HCT116 (cell line): ENCODE measurements around the gene C1R. TPM values are rescaled to one million over a fixed set of nuclear protein-coding genes. Genes with fewer than 3 reads are reported as not detected.

ENCODE experiments used
- ATF3 ChIP-seq: IDR thresholded peaks from 2 replicates; pipeline ENCODE4 v1.6.1; 2012
- CTCF ChIP-seq, 3 experiments: fragments of 200-600 bp in 1 of 3; sonication (generic) in 1 of 3; IDR thresholded peaks in 2 of 3; conservative IDR thresholded peaks in 1 of 3; 2 replicates each; pipeline ENCODE4 v1.5.1; 2012 to 2017; ENCODE audit warnings: low read depth in 2 of 3, low read length in 2 of 3, antibody characterized with exemption in 1 of 3, borderline replicate concordance in 1 of 3, control low read depth in 1 of 3, mild to moderate bottlenecking in 1 of 3, mixed read lengths in 1 of 3, mixed run types in 1 of 3, moderate library complexity in 1 of 3; ENCODE audit not compliant: insufficient read depth in 1 of 3
- EZH2phosphoT487 ChIP-seq: fragments of 200-600 bp; IDR thresholded peaks from 2 replicates; pipeline ENCODE4 v1.6.1; 2018; ENCODE audit warnings: antibody characterized with exemption, borderline replicate concordance
- POLR2A ChIP-seq: IDR thresholded peaks from 2 replicates; pipeline ENCODE4 v1.7.0; 2011; ENCODE audit warnings: borderline replicate concordance; ENCODE audit not compliant: insufficient read depth, insufficient read length; ENCODE audit errors: extremely low read depth
- SIN3A ChIP-seq: IDR thresholded peaks from 2 replicates; pipeline ENCODE4 v1.6.1; 2012; ENCODE audit warnings: low read depth
- SP1 ChIP-seq: IDR thresholded peaks from 2 replicates; pipeline ENCODE4 v1.6.1; 2012; ENCODE audit warnings: low read depth
- YY1 ChIP-seq: IDR thresholded peaks from 2 replicates; pipeline ENCODE4 v1.6.1; 2011; ENCODE audit warnings: low read length, low read depth, moderate library complexity, mild to moderate bottlenecking; ENCODE audit not compliant: insufficient replicate concordance; ENCODE audit errors: extremely low read depth
- ZBTB33 ChIP-seq: IDR thresholded peaks from 2 replicates; pipeline ENCODE4 v1.6.1; 2011; ENCODE audit warnings: mild to moderate bottlenecking, low read length, moderate library complexity; ENCODE audit not compliant: insufficient replicate concordance; ENCODE audit errors: extremely low read depth
- ZFX ChIP-seq: fragments of 450-650 bp; IDR thresholded peaks from 2 replicates; pipeline ENCODE4 v1.6.1; 2017
- total RNA-seq: library from RNA; stranded (reverse); gene quantifications from one replicate; pipeline ENCODE4 v1.2.1, GENCODE V29; 2021; ENCODE audit not compliant: unreplicated experiment

Gene C1R
- total RNA-seq, 1 experiment from 2014 or later: 4.3 TPM

- no peak for TF ChIP-seq CTCF (IDR thresholded peaks at IDR 0.05 in 2 of 3, conservative IDR thresholded peaks at IDR 0.05 in 1 of 3; ENCODE audit: borderline replicate concordance in 1 of 3, insufficient read depth in 1 of 3, low read depth in 2 of 3, low read length in 2 of 3)
- TF ChIP-seq SP1: no peak
- TF ChIP-seq ZBTB33: no peak
- no peak for TF ChIP-seq ATF3
- no peak for TF ChIP-seq ZFX
- TF ChIP-seq POLR2A: no peak
- TF ChIP-seq YY1: no peak
- TF ChIP-seq SIN3A: no peak
- TF ChIP-seq EZH2phosphoT487: no peak
These were observed 17.3 kb upstream of the C1R start (continued) for GRCh38 chr12:7109572-7109920.
